LoVo (cell line): ENCODE results near the gene ACAD10.
"Not testable (repeated sequence)": the region's sequence is repeated elsewhere in the genome, so short reads cannot be mapped to it uniquely, and the experiment has no call there.

Experiments used
- DNase-seq: peaks from one replicate; pipeline ENCODE4 v3.0.0-alpha.2; 2016; ENCODE audit warnings: low spot score

Gene ACAD10

GRCh38 chr12:111687255-111687654 lies 1.4 kb downstream of the ACAD10 start:
- DNase-seq, result peak; percentile 22

GRCh38 chr12:111687952-111688351 lies 2.1 kb downstream of the ACAD10 start:
- DNase-seq, result no peak

- no peak for DNase-seq
These were observed 5.4 kb downstream of the ACAD10 start for GRCh38 chr12:111691262-111691661.

GRCh38 chr12:111692575-111693210 lies 6.8 kb downstream of the ACAD10 start:
- no peak for DNase-seq

GRCh38 chr12:111693818-111694217 lies 8.0 kb downstream of the ACAD10 start:
- no peak for DNase-seq

- DNase-seq, result no peak
These were observed 14.1 kb downstream of the ACAD10 start for GRCh38 chr12:111699962-111700361.

- DNase-seq, result no peak
These were observed 19.8 kb downstream of the ACAD10 start for GRCh38 chr12:111705672-111706071.

GRCh38 chr12:111706145-111706544 lies 20.3 kb downstream of the ACAD10 start:
- no peak for DNase-seq

- no peak for DNase-seq
These were observed 29.4 kb downstream of the ACAD10 start for GRCh38 chr12:111715279-111715678.

GRCh38 chr12:111719316-111719715 lies 33.5 kb downstream of the ACAD10 start:
- not testable (repeated sequence) for DNase-seq

- no peak for DNase-seq
These were observed 34.6 kb downstream of the ACAD10 start for GRCh38 chr12:111720457-111720856.

- not testable (repeated sequence) for DNase-seq
These were observed 38.0 kb downstream of the ACAD10 start for GRCh38 chr12:111723646-111724360.

- DNase-seq, result no peak
These were observed 42.9 kb downstream of the ACAD10 start for GRCh38 chr12:111728795-111729194.

GRCh38 chr12:111730420-111730819 lies 44.6 kb downstream of the ACAD10 start:
- DNase-seq, result no peak

GRCh38 chr12:111732786-111733185 lies 46.9 kb downstream of the ACAD10 start:
- no peak for DNase-seq

GRCh38 chr12:111733340-111733915 lies 47.6 kb downstream of the ACAD10 start:
- no peak for DNase-seq

GRCh38 chr12:111739524-111739923 lies 53.7 kb downstream of the ACAD10 start:
- DNase-seq, result not testable (repeated sequence)

- DNase-seq, result no peak
These were observed 55.5 kb downstream of the ACAD10 start for GRCh38 chr12:111741235-111741812.

- DNase-seq, result no peak
These were observed 59.4 kb downstream of the ACAD10 start for GRCh38 chr12:111745211-111745610.

GRCh38 chr12:111747333-111747732 lies 61.5 kb downstream of the ACAD10 start:
- no peak for DNase-seq

- no peak for DNase-seq
These were observed 62.4 kb downstream of the ACAD10 start for GRCh38 chr12:111748151-111748672.

GRCh38 chr12:111748867-111749266 lies 63.0 kb downstream of the ACAD10 start:
- DNase-seq, result no peak

GRCh38 chr12:111749391-111749790 lies 63.5 kb downstream of the ACAD10 start:
- no peak for DNase-seq
